Neural crest cell (in vitro differentiated cells): ENCODE data around the gene RFC1. TPM values are rescaled to one million over a fixed set of nuclear protein-coding genes. Genes with fewer than 3 reads are reported as not detected.

Experiments used
- DNase-seq: peaks from one replicate; pipeline ENCODE4 v3.0.0; 2021; ENCODE audit warnings: low read depth, mixed read lengths, low spot score
- H3K27ac Mint-ChIP-seq: one replicate; pipeline ENCODE4 v1.8.0; 2021; ENCODE audit warnings: mild to moderate bottlenecking, mixed read lengths; ENCODE audit not compliant: unreplicated experiment
- H3K27me3 Mint-ChIP-seq: 2 replicates; pipeline ENCODE4 v1.8.0; 2021; ENCODE audit warnings: low read depth, mild to moderate bottlenecking, mixed read lengths
- H3K36me3 Mint-ChIP-seq: 2 replicates; pipeline ENCODE4 v1.8.0; 2021; ENCODE audit warnings: low read depth, mild to moderate bottlenecking, mixed read lengths
- H3K4me1 Mint-ChIP-seq: 2 replicates; pipeline ENCODE4 v1.8.0; 2021; ENCODE audit warnings: mixed read lengths
- H3K4me3 Mint-ChIP-seq: one replicate; pipeline ENCODE4 v1.8.0; 2021; ENCODE audit warnings: mild to moderate bottlenecking, mixed read lengths
- H3K9me3 Mint-ChIP-seq: 2 replicates; pipeline ENCODE4 v1.8.0; 2021; ENCODE audit warnings: mixed read lengths
- total RNA-seq: library from RNA; stranded (reverse); gene quantifications from 2 replicates; pipeline ENCODE4 v1.2.1, GENCODE V29; 2021
- TF ChIP-seq, protein P1 (sequence below): fragments of 200-600 bp; sonication (generic); conservative IDR thresholded peaks from 2 replicates; pipeline ENCODE4 v1.5.0; 2021; ENCODE audit warnings: antibody characterized with exemption, mild to moderate bottlenecking

Gene RFC1
- total RNA-seq, 1 donor from 2014 or later: 69.3 TPM

DNA sequence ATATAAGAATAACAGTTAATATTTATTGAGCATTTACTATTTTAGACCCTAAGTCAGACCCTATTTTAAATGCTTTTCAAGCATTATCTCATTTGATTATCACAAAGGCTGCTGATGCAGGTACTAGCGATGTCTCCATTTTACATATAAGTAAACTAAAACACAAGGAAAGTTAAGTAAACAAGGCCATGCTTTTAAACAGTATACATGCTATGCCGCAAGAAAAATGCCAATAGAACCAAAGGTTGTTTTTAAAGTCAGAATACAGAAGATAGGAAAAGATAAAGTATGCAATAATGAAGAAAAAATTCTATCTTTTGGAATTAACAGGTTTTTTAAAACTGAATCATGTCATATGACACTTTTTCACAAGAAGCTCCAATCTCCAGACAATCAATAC is 26.2 kb downstream of the RFC1 start:
- Mint-ChIP-seq H3K27ac (no peak overlapping the region), H3K4me1 (no peaks in the 10 kb centered on the region), H3K27me3 (no peaks in the 10 kb centered on the region), H3K36me3 (peaks cover 8% of the 10 kb centered on the region), H3K4me3 (no peak overlapping the region), H3K9me3 (no peaks in the 10 kb centered on the region)
- DNase-seq: no peak
- TF ChIP-seq, protein P1, sequence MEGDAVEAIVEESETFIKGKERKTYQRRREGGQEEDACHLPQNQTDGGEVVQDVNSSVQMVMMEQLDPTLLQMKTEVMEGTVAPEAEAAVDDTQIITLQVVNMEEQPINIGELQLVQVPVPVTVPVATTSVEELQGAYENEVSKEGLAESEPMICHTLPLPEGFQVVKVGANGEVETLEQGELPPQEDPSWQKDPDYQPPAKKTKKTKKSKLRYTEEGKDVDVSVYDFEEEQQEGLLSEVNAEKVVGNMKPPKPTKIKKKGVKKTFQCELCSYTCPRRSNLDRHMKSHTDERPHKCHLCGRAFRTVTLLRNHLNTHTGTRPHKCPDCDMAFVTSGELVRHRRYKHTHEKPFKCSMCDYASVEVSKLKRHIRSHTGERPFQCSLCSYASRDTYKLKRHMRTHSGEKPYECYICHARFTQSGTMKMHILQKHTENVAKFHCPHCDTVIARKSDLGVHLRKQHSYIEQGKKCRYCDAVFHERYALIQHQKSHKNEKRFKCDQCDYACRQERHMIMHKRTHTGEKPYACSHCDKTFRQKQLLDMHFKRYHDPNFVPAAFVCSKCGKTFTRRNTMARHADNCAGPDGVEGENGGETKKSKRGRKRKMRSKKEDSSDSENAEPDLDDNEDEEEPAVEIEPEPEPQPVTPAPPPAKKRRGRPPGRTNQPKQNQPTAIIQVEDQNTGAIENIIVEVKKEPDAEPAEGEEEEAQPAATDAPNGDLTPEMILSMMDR: no peak

DNA sequence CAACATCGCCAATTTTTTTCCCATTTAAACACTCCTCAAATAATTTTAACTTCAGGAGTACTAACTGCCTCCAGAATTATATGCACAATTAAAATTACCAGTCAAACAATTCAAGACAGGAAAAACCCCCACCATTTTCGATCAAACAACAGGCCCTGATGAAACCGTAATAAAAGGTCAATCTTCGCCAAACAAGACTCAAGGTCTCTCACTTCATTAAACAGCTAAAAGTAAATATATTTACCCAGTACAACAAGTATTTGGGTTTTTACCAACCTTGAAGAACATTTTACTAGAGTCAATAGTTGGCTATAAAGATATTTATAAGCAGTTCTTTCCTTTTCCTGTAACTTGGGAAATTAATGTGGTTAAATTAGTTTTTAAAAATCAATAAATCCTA is 28.3 kb downstream of the RFC1 start:
- Mint-ChIP-seq H3K9me3 (no peaks in the 10 kb centered on the region), H3K36me3 (peaks cover 8% of the 10 kb centered on the region), H3K4me1 (no peaks in the 10 kb centered on the region), H3K4me3 (no peak overlapping the region), H3K27ac (no peak overlapping the region), H3K27me3 (no peaks in the 10 kb centered on the region)
- no peak for DNase-seq
- TF ChIP-seq, protein P1: no peak

DNA sequence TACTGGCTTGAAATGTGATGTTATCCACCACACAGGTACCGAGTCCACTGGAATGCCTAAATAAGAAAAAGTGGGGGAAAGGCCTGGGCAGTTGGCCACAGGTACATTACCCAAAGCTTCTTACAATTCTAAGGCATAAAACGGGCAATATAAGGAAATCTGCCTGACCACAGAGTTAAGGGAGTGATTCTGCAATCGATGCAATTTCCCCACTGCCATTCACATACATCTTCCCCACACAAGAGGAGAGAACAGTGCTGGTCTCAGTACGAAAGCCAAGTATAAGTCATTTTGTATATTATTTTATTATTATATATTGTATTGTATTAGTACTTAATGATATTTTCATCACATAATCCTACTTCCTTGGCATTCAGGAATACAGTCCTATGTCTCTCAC is 30.6 kb downstream of the RFC1 start:
- Mint-ChIP-seq H3K4me3 (no peak overlapping the region), H3K9me3 (no peaks in the 10 kb centered on the region), H3K36me3 (no peaks in the 10 kb centered on the region), H3K27me3 (no peaks in the 10 kb centered on the region), H3K27ac (no peak overlapping the region), H3K4me1 (no peaks in the 10 kb centered on the region)
- TF ChIP-seq, protein P1: no peak
- no peak for DNase-seq

DNA sequence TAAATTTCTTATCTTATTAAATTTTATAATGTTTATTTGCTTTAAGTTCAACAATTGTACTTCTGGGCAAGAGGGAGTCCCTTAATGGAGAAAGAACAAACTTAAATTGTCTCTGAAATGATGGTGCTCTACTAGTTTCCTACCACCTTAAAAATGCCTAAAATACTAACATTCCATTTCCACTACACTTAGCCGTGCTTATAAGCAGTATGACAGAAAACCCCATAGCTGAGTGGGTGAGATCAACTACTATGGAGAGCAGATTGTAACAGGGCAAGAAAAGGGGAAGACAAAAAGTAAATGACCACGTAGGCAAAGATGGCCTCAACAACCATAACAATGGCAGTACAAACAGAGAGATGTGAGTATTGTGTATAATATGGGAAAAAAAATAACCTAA is 35.0 kb downstream of the RFC1 start:
- Mint-ChIP-seq H3K27ac (no peak overlapping the region), H3K27me3 (no peaks in the 10 kb centered on the region), H3K9me3 (no peaks in the 10 kb centered on the region), H3K36me3 (peaks cover 15% of the 10 kb centered on the region), H3K4me3 (no peak overlapping the region), H3K4me1 (no peaks in the 10 kb centered on the region)
- no peak for DNase-seq
- TF ChIP-seq, protein P1: no peak

DNA sequence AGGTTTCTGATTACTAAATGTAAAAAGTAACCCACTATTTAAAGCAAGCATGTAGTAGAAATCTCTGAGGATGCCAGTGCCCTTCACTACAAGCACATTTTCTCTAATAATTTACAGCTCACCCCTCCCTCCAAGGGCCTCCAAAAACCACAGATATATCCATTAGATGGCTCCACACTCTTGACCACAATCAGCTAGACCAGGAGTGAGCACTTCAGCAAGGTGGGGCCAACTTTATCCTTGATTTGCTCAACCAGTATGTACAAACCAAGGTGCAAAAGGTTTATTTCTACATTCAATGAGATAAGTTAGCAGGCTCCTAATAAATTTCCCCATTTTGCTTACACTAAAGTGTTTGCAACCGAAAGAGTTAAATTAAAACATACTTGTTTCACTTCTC is 35.8 kb downstream of the RFC1 start:
- TF ChIP-seq, protein P1: no peak
- Mint-ChIP-seq H3K36me3 (peaks cover 19% of the 10 kb centered on the region), H3K9me3 (no peaks in the 10 kb centered on the region), H3K27me3 (no peaks in the 10 kb centered on the region), H3K27ac (no peak overlapping the region), H3K4me1 (no peaks in the 10 kb centered on the region), H3K4me3 (no peak overlapping the region)
- no peak for DNase-seq

DNA sequence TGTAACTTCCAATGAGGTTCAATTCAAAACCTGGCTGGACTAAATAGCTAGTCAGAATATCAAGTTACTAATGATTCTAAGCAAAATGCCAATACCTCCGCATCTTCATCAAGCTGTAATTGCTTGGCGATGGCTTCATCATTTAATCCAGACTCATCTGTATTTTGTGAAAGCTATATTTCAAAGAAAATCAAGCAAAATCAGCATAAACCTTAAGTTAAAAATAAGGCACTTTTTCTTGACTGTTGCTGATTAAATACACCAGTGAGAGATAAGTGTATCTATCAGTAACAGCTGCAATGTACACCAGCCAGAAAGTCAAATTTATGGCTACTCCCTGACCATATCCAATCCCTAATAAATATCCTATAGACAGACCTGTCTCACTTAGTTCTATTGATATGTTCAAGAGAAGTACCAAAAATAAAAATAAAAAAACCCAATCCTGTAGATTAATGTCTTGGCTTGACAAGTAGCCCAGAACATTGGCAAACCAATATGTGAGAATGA is 39.6 kb downstream of the RFC1 start:
- TF ChIP-seq, protein P1: no peak
- DNase-seq: no peak
- Mint-ChIP-seq H3K36me3 (peaks cover 23% of the 10 kb centered on the region), H3K4me3 (no peak overlapping the region), H3K9me3 (no peaks in the 10 kb centered on the region), H3K4me1 (no peaks in the 10 kb centered on the region), H3K27ac (no peak overlapping the region), H3K27me3 (no peaks in the 10 kb centered on the region)
